Activated gamma-delta T cell treated with anti-CD3 and anti-CD28 coated beads, Interleukin-2, amount 50 U/mL, for 16 hours (primary cell): ENCODE data around the gene NFASC.

Experiments used
- DNase-seq: peaks from one replicate; pipeline ENCODE4 v3.0.0-alpha.2; 2020; ENCODE audit warnings: low read depth

NFASC gene

DNA sequence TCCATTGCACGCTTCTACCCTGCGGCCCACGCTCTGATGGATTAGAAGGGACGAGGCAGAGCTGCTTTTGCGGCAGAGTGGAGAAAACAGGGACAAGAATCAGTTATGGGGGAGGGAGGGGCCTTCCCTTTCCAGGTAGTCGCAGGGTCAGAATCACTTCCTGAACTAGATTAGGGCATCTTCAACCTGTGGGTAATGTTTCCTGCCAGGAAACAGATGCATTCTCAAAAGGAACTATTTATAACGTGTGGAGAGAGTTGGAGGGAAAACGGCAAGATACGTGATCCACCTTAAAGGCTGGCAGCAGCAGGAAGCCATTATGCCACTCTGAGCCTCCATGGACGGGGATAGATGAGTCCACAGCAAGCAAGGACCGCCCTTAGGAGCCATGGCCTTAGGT is 112.5 kb downstream of the NFASC start:
- no peak for DNase-seq

DNA sequence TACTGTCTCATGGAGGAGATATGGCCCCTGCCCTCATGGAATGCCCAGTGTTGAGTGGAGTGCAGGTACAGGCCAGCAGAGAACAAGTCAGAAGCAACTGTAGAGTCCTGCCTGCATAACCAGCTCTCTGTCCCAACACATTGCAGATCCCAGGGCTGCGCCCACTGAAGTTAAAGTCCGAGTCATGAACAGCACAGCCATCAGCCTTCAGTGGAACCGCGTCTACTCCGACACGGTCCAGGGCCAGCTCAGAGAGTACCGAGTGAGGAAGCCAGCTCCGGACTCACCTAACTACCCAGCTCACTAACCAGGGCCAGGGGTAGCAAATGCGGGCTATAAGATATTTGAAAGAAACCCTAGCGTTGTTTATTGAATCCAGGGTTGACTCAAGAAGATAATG is 113.2 kb downstream of the NFASC start:
- no peak for DNase-seq

DNA sequence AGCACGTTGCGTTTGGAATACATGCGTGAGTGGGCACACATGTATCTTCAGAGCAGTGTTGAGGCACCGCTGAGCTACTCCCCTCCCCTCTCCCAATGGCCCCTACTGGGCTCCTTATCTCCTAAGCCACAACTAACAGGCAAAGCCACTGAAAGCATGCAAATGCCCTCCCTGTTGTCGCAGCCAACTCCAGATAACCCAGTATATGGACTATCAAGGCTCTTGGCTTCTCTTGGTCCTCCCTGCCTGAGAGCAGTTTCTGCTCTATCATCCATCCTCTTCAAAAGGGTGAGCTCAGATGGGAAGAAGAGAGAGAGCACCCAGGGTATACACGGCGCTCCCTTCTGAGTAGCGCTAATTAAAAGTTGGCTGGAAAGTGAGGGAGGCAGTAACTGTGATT is 113.8 kb downstream of the NFASC start:
- DNase-seq: no peak

DNA sequence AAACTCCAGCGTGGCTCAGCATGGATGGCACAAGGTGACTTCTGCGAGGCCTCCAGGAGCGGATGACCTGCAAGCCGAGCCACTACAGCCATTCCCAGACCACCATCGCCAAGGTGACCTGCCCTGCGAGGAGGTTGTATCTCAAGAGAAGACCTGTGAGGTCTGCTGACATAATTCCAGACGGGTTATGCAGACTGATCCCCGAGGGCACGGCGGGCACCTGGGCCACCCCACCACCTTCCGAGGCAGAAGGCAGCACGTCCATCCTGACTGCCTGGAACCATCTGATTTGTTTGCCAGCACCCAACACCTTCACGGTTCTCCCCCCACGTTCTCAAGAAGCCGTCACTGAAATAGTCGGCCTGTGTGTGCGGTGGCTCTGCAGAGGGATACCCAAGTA is 115.5 kb downstream of the NFASC start:
- no peak for DNase-seq

DNA sequence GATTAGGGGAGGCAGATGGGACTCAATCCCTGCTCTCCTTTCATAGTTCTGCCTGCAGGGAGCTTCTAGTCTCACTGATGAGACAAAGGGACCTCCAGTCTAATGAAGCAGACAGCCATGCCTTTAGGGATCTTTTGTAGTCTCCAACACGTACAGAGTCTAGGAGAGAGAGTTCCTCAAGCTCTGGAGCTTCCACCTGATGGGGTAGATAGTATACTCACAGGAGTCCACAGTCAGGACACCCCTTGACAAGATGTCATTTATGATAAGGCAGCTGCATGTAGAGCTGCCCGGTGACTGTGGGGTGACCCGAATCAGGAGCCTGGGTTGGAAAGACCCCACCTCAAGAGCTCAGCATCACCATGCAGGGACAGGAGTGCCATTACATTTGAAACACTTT is 117.0 kb downstream of the NFASC start:
- no peak for DNase-seq

DNA sequence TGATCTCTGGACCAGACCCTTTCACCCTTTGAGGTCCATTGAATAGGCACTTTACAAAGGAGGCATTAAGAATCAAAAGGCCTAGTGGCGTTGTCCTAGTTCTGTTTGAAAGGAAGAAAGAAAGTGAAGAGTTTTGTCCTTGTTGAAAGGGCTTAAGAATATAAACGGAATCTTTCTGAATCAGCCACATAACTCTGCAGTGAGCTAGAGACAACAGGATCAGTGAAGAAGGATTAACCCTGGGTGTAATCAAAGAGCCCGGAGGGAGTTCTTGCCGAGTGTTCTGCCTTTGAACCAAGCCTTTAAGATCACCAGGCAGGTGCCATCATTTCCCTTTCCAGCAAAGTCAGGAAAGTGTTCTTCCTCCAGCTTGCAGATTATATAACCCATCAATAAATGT is 117.5 kb downstream of the NFASC start:
- no peak for DNase-seq

DNA sequence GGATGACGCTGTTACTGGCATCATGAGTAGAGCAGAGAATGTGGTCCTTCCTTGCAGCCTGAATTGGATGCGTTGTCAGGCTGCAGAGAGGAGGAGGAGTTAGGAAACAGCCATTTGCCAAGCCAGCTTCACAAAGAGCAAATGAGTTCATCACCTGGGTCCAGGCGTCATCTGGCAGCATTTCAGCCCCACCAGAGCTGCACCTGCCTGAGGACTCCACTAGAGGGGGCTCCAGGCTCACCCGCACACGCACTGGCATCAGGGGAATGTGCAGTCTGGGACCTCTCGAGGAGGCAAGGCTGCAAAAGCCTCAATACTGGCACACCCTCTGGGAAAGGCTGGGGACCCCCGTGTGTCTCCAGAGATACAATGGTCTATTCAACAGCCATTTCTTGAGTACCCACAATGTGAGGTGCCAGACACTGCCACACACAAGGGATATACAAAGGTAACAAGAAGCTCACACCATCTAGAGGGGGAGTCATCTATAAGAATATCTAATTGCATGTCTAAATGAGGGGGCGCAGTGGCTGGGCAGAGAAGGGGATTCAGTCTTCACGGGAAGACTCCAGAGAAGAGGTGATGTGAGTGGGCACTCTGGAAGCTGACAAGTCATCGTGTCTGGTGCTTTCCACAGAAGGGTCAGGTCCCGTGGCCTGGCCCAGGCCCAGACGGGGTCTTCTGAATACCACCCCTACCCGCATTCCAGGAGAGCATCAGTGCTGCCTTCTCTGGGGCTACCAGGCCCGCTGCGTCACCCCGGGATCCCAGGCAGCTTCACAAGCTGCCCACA is 118.8 kb downstream of the NFASC start:
- no peak for DNase-seq

DNA sequence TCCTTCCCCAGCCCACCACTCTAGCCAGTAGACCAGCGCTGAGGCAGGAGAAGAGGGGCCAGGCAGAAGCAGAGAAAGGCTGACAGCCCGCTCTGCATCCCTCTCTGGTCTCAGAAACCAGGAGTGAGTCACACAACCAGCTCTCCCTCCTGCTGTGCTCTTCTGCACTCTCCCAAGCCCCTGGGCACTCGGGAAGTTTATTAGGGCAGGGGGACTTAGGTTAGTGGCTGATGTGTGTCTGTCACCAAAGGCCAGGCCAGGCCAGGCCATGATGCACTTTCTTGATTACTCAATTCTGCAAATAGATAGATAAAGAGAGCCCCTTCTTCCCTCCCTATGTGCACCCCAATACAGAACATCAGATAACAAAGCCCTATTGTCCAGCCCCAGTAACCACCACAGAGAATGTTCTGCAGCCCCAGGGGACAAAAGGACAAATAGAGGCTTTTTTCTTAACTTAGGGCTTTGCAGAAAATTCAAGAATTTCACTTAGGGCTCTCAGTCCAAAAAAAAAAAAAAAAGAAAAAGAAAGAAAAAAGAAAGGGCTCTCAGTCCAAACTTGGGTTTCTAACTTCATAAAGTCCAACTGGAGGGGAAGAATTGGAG is 119.5 kb downstream of the NFASC start:
- no peak for DNase-seq

DNA sequence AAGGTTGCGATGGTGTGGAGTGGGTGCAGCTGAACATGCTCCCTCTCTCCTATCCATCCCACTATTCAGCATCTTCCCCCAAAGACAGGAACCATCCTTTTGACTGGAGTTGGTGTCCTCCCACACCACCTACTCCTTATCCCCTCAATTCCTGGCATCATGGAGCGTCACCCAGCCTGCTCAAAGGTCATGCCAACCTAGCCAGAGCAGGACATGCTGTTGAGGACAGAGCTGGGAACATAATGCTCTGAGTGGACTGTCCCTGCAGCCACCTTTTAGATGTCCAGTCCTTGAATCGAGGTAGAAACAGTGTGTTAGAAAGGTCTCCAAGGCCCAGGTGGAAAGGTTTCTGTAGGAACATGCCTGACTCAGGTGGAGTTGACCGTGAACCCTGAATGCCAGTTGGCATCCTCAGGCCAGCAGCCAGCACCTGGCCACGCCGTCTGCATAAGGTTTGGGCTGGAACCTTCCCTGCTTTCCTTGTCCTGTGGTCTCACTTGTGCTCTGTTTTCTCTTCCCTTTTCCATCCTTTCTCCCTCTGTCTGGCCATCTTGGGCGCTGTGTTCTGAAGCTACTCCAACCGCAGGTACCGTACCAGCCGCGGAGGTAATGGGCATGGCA is 120.2 kb downstream of the NFASC start:
- no peak for DNase-seq

DNA sequence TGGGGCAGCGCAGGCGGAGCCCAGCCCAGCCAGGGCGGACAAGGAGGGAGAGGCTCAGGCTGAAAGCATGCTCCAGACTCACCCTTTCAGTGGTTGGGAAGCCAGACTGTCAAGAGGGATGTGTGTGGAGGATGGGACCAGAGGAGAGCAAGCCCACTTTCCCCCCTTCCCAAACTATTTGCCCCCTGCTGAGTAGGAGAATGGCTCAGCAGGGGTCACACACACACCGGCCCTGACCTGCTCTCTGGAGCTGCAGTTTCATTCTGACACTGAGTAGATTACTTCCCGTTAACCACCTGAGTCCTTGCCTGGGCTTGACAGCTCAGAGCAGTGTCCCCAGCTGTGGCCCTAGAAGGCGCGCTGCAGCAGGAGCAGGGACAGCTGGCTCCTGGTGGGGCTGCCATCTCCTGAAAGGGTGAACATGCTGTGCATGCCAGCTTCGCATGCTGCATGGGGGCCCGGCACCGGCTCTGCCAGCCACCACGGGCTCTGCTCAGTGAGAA is 120.7 kb downstream of the NFASC start:
- no peak for DNase-seq

DNA sequence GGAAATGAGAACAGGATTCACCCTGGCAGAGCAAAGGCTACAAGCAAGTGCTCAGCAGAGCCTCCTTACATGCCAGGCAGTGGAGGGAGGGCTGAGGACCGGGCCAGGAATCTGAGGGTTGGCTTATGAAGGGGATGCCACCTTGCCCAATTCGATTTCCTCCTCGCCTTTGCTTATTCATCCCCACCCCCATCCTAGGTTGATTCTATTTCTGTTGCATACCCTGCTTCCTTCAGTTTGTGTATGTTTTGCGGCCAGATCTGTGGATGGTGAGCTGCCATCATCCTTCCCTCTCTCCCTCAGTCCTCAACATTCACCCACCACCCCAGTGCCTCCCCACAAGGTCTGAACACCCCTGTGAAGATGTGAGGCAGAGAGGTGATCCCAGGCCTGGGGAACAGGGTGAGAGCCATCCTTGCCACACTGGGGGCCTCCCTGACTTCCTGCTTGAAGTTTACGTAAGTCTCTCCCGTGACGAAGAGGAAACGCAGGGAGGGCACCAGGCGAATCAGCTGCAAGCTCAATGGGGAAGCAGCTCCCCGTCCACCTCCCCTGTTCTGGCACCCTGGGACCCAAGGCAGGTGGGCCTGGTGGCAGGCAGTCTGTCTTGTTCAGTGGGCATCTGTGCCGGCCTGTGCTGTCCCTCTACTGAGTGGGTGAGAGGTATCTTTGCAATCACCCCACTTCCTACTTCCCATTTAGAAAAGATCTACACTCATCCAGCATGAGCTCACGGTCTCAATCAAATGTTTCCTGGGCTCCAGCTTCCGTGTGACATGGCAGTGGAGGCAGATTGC is 121.7 kb downstream of the NFASC start:
- no peak for DNase-seq

DNA sequence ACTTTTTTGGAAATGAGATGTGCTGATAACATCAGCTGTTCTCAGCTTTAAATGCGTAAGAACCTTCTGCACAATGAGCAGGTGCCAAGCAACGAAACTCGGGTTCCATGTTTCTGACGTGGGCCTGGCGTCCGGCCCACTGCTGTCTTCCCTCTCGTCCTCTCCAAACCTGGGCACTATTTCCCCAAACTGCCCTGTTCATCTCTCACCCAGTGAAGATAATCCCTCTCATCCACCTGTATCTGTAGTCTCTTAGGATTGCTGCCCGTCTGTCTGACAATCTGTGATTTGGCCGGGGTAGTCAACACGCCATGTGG is 122.3 kb downstream of the NFASC start:
- no peak for DNase-seq

DNA sequence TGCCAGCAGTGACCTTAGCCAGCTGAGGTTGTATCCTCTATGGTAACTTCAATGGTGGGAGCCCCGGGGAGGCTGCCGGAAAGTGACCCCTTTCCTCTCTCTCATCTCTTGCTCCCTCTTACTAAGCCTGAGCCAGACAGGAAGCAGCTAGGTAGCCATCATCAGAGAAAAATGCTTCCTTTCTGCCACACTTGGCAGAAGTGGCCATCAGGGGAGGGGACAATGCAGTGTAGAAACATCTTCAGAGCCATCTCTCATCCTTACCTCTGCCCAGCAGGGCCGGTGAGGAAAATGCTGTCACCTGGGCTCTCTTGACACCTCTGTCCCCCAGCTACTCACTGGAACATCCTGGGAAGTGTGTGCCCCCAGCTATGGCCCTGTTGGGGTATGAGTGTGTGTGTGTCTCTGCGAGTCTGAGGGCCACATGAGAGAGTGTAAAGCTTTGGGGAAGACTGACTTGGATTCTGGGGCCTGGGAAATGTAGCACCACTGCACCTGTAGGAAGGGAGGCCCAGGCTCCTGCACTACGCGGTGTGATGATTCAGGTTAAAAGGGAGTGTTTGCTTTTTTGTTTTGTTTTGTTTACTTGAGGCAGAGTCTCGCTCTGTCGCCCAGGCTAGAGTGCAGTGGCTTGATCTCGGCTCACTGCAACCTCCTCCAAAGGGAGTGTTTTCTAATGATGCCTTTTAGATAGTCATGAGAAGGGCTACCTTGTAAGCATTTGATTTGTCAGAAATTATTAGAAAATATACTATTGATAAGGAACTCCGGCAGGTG is 123.6 kb downstream of the NFASC start:
- DNase-seq: no peak

DNA sequence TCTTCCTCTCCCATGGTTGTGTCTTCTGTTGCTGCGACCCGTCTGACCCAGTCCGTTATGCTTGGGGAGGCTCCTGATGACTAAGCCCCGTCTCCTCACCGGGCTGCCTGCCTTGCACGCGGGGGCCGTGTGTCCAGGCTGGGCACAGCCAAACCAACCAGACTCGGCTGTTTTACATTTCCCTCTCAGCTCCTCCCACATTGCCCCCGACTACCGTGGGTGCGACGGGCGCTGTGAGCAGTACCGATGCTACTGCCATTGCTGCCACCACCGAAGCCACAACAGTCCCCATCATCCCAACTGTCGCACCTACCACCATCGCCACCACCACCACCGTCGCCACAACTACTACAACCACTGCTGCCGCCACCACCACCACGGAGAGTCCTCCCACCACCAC is 126.3 kb downstream of the NFASC start:
- DNase-seq: no peak

DNA sequence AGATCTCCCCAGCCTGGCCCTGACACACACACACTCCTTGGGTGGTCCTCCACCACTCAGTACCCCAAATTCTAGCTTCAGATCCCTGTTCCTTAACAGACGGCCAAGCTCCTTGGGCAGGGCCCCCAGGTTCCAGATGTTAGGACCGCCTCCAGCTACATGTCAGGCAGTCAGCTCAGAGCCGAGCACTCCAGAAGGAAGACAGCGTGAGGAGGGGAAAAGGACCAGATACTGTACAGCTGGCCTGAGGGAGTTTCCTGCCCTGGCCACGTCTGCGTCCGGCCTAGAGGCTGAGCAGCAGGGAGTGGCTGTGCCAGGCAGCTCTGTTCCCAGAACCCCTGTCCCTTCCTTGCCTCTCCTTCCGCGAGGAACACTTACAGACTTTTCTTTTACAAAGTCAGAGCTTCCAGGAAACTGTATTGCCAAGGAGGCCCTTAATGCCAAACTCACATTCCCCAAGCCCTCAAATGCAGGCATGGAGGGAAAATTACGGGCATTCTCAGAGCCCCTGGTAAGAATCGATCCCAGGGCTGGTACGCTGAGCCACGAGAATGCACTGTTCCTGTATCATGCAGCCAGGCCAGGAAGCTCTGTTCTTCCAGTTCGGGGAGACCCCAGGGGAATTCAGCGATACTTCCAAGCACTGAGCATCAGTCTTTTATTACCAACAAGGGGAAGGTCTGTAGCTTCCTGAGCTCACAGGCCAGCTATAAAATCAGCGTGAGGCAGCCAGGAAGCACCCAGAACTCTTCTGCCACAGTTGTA is 127.1 kb downstream of the NFASC start:
- DNase-seq: no peak

DNA sequence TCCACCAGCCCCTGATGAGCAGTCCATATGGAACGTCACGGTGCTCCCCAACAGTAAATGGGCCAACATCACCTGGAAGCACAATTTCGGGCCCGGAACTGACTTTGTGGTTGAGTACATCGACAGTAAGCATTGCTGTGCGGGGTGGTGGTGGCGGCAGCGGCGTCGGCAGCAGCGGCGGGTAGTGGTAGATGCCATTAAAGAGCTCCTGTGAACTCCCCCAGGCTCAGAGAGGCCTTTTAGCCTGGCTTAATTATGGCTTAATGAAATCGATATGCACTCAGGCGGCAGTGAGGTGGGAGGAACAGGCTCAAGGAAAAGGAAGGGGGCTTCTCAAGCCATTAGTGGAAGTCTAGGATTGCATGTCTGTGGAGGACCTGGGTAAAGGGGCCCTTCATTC is 130.5 kb downstream of the NFASC start:
- DNase-seq: no peak

DNA sequence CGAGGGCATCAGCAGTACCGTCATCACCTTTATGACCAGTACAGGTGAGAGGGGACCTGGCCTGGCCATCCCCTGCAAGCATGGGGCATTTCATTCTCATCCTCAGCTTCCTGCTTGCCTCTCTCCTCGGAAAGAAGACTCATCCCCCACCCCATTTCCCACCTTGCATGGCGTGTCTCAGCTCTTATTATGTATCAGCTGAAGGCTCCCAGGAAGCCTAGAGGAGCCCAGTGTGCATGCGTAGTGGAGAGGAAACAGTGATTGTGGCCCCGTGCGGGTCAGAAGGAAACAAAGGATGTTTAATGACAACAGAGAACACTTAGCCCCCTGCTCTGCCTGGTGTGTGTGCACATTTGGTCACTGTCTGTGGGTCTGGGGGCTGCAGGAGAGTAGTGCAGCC is 132.0 kb downstream of the NFASC start:
- no peak for DNase-seq

DNA sequence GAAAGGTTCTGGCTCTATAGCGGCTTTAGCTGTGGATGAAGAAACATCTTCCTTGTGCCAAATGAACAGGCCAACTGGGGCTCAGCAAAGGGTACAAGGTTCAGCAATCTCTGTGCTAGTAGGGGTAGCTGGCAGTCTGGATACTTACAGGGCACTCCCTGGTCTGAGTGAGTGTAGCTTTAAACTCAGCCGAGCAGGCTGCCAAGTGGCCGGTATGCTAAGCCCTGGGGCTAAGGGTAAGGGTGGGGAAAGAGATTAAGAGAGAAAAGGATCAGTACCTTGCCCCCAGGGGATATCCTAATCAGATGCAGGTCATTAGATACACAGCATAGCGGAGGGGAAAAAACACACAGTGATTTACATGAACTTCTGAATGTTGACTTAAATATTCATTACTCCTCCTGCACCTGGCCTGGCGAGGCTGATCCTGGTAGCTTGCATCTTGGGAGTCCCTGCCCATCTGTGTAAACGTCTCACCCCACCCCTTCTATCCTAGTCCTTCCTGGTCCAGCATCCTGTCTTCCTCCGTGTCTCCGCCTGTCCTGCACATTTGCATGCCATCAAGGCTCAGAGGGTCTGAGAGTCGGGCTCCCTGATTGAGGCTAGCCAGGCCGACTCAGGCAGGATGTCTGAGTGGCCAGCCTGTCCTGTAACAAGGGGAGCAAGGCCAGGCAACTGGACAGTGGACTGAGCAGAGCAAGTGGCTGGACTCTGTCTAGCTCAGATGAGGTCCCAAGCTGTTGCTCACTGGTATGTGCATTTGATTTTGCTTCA is 132.9 kb downstream of the NFASC start:
- no peak for DNase-seq

DNA sequence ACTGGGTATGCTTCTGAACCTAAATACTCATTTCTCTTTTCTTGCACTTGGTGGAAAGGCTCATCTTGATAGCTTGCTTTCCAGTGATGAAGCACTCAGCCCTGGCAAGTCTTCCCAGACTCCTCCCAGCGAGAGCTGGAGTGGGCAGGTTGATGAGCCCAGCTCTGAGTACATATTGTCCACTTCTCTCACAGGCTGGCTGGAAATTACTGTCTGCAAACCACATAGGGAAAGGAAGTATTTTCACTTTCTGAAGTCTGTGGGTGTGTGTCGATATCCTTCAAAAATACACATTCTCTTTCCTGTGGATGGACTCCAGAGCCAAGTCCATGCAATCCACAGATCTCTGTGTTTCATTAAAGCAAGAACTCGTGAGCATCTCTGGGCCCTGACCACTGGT is 133.7 kb downstream of the NFASC start:
- no peak for DNase-seq

DNA sequence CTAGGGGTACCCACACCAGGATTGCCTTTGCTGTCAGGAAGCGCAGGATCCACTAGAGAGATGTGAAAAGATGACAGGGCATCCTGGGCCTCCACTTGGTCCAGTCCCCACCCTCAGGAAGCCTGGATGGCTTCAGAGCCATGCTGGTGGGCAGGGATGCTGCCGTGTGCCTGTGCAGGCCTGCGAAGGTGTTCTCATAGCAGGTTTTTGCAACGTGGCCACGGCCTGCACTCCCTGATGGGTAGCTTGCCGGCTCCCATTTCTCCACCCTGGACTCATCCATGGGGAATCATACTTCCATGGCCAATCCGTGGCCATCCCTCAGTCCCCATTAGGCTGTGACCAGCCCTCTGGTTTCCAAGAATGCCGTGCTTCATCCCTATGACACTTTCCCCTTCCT is 138.2 kb downstream of the NFASC start:
- DNase-seq: no peak
